BE2C (cell line): ENCODE results near the gene LILRA5.
"Not testable (repeated sequence)": the region's sequence is repeated elsewhere in the genome, so short reads cannot be mapped to it uniquely, and the experiment has no call there.

Experiments used
- DNase-seq: peaks from one replicate; pipeline ENCODE4 v3.0.0-alpha.2; 2020
- H3K27me3 ChIP-seq: fragments of 250-450 bp; sonication (Bioruptor Pico); 2 replicates; pipeline ENCODE4 v1.5.1; 2020; ENCODE audit warnings: mild to moderate bottlenecking
- H3K36me3 ChIP-seq: fragments of 250-450 bp; sonication (Bioruptor Pico); 2 replicates; pipeline ENCODE4 v1.5.1; 2020; ENCODE audit warnings: mild to moderate bottlenecking
- H3K4me1 ChIP-seq: fragments of 250-450 bp; sonication (Bioruptor Pico); 2 replicates; pipeline ENCODE4 v1.5.1; 2020
- H3K4me3 ChIP-seq: 2 replicates; pipeline ENCODE4 v1.5.1; 2011; ENCODE audit warnings: low read depth, low read length
- H3K9me3 ChIP-seq: fragments of 250-450 bp; sonication (Bioruptor Pico); 2 replicates; pipeline ENCODE4 v1.5.1; 2020
- CTCF ChIP-seq: IDR thresholded peaks from 2 replicates; pipeline ENCODE4 v1.5.1; 2012; ENCODE audit warnings: mild to moderate bottlenecking, low read depth, low read length

LILRA5 gene

GRCh38 chr19:54329476-54330165, 16.7 kb upstream of the LILRA5 start:
- H3K36me3 ChIP-seq, result no peaks in the 10 kb centered on the region
- H3K27me3 ChIP-seq, result peaks cover 7% of the 10 kb centered on the region
- H3K4me3 ChIP-seq, result no peak overlapping the region
- no peaks in the 10 kb centered on the region for H3K9me3 ChIP-seq
- TF ChIP-seq CTCF, result no peak
- no peak for DNase-seq
- H3K4me1 ChIP-seq, result no peaks in the 10 kb centered on the region

GRCh38 chr19:54328781-54329180, 15.8 kb upstream of the LILRA5 start:
- not testable (repeated sequence) for H3K4me1 ChIP-seq, H3K36me3 ChIP-seq, DNase-seq, H3K27me3 ChIP-seq, H3K9me3 ChIP-seq, H3K4me3 ChIP-seq

GRCh38 chr19:54325631-54326030, 12.7 kb upstream of the LILRA5 start:
- H3K27me3 ChIP-seq, result peaks cover 12% of the 10 kb centered on the region
- H3K4me1 ChIP-seq, result no peaks in the 10 kb centered on the region
- no peak for DNase-seq
- no peaks in the 10 kb centered on the region for H3K9me3 ChIP-seq
- no peaks in the 10 kb centered on the region for H3K36me3 ChIP-seq
- TF ChIP-seq CTCF, result no peak
- no peak overlapping the region for H3K4me3 ChIP-seq

- H3K4me1 ChIP-seq, result no peaks in the 10 kb centered on the region
- no peaks in the 10 kb centered on the region for H3K9me3 ChIP-seq
- H3K27me3 ChIP-seq, result peaks cover 16% of the 10 kb centered on the region
- H3K36me3 ChIP-seq, result no peaks in the 10 kb centered on the region
- H3K4me3 ChIP-seq, result no peak overlapping the region
- peak; percentile 95 for TF ChIP-seq CTCF
- DNase-seq, result peak; percentile 28
Measured at GRCh38 chr19:54325194-54325621, 12.2 kb upstream of the LILRA5 start.

- peaks cover 23% of the 10 kb centered on the region for H3K27me3 ChIP-seq
- H3K4me1 ChIP-seq, result no peaks in the 10 kb centered on the region
- TF ChIP-seq CTCF, result no peak
- H3K4me3 ChIP-seq, result no peak overlapping the region
- DNase-seq, result no peak
- H3K36me3 ChIP-seq, result no peaks in the 10 kb centered on the region
- no peaks in the 10 kb centered on the region for H3K9me3 ChIP-seq
Measured at GRCh38 chr19:54324071-54324470, 11.1 kb upstream of the LILRA5 start.

GRCh38 chr19:54322934-54323333, 10.0 kb upstream of the LILRA5 start:
- not testable (repeated sequence) for DNase-seq, H3K36me3 ChIP-seq, H3K4me3 ChIP-seq, H3K9me3 ChIP-seq, H3K4me1 ChIP-seq
- peaks cover 32% of the 10 kb centered on the region for H3K27me3 ChIP-seq

- H3K4me3 ChIP-seq, H3K9me3 ChIP-seq, DNase-seq, H3K4me1 ChIP-seq, H3K36me3 ChIP-seq: not testable (repeated sequence)
- peaks cover 33% of the 10 kb centered on the region for H3K27me3 ChIP-seq
Measured at GRCh38 chr19:54322295-54322694, 9.3 kb upstream of the LILRA5 start.
